Measurements from ENCODE around the gene DACT3.

DACT3 gene

GRCh38 chr19:46650445-46650844, 10.5 kb downstream of the DACT3 start:
- DNase-seq (ENCODE audit: insufficient read length, low spot score) = no peak
- no peak for FAIRE-seq
- no peak for TF ChIP-seq POU2F2 (IDR thresholded peaks at IDR 0.05; ENCODE audit: low read depth, low read length)
- TF ChIP-seq POLR2AphosphoS5 (IDR thresholded peaks at IDR 0.05; ENCODE audit: low read depth, low read length) = no peak
- TF ChIP-seq TAF1 (IDR thresholded peaks at IDR 0.05; ENCODE audit: low read depth, low read length) = no peak
- TF ChIP-seq POLR2A (IDR thresholded peaks at IDR 0.05; ENCODE audit: low read depth, low read length) = no peak
- TF ChIP-seq PAX5 (IDR thresholded peaks at IDR 0.05; ENCODE audit: insufficient read depth, low read length, severe bottlenecking) = no peak

GRCh38 chr19:46648961-46649960, 11.7 kb downstream of the DACT3 start:
- FAIRE-seq (no peak), DNase-seq (ENCODE audit: insufficient read length, low spot score) (no peak)
- no peak for TF ChIP-seq SPI1 (IDR thresholded peaks at IDR 0.05; ENCODE audit: low read depth, low read length)
- TF ChIP-seq POU2F2 (IDR thresholded peaks at IDR 0.05; ENCODE audit: low read depth, low read length) = no peak
- no peak for TF ChIP-seq TAF1 (IDR thresholded peaks at IDR 0.05; ENCODE audit: low read depth, low read length)
- no peak for TF ChIP-seq POLR2AphosphoS5 (IDR thresholded peaks at IDR 0.05; ENCODE audit: low read depth, low read length)
- TF ChIP-seq POLR2A (IDR thresholded peaks at IDR 0.05; ENCODE audit: low read depth, low read length) = no peak
- TF ChIP-seq PAX5 (IDR thresholded peaks at IDR 0.05; ENCODE audit: insufficient read depth, low read length, severe bottlenecking) = no peak

- peak; percentile 16 for FAIRE-seq
- peak; percentile 56 for DNase-seq (ENCODE audit: insufficient read length, low spot score)
- TF ChIP-seq TAF1 (IDR thresholded peaks at IDR 0.05; ENCODE audit: low read depth, low read length) = no peak
- TF ChIP-seq POU2F2 (IDR thresholded peaks at IDR 0.05; ENCODE audit: low read depth, low read length) = 0 out of 2 replicates have a peak, but pooled peaks have one; percentile 40
- TF ChIP-seq SPI1 (IDR thresholded peaks at IDR 0.05; ENCODE audit: low read depth, low read length) = peak; percentile 25; the same call in 1 of the 2 replicates
- no peak for TF ChIP-seq POLR2AphosphoS5 (IDR thresholded peaks at IDR 0.05; ENCODE audit: low read depth, low read length)
- no peak for TF ChIP-seq POLR2A (IDR thresholded peaks at IDR 0.05; ENCODE audit: low read depth, low read length)
Observed at GRCh38 chr19:46648060-46648960, 12.7 kb downstream of the DACT3 start.

- no peak for DNase-seq (ENCODE audit: insufficient read length, low spot score)
- no peak for FAIRE-seq
Observed at GRCh38 chr19:46646402-46646801, 14.6 kb downstream of the DACT3 start.

GRCh38 chr19:46644720-46645119, 16.3 kb downstream of the DACT3 start:
- no peak for DNase-seq (ENCODE audit: insufficient read length, low spot score)
- TF ChIP-seq PAX5 (IDR thresholded peaks at IDR 0.05; ENCODE audit: insufficient read depth, low read length, severe bottlenecking) = no peak
- TF ChIP-seq POU2F2 (IDR thresholded peaks at IDR 0.05; ENCODE audit: low read depth, low read length) = no peak
- TF ChIP-seq POLR2A (IDR thresholded peaks at IDR 0.05; ENCODE audit: low read depth, low read length) = no peak
- no peak for TF ChIP-seq POLR2AphosphoS5 (IDR thresholded peaks at IDR 0.05; ENCODE audit: low read depth, low read length)
- no peak for TF ChIP-seq TAF1 (IDR thresholded peaks at IDR 0.05; ENCODE audit: low read depth, low read length)
- TF ChIP-seq SPI1 (IDR thresholded peaks at IDR 0.05; ENCODE audit: low read depth, low read length) = no peak
- FAIRE-seq = no peak

More at GRCh38 chr19:46646402-46646801, 14.6 kb downstream of the DACT3 start:
- no peak for TF ChIP-seq POLR2A (IDR thresholded peaks at IDR 0.05; ENCODE audit: low read depth, low read length)
- no peak for TF ChIP-seq PAX5 (IDR thresholded peaks at IDR 0.05; ENCODE audit: insufficient read depth, low read length, severe bottlenecking)
- TF ChIP-seq POU2F2 (IDR thresholded peaks at IDR 0.05; ENCODE audit: low read depth, low read length) = no peak
- no peak for TF ChIP-seq TAF1 (IDR thresholded peaks at IDR 0.05; ENCODE audit: low read depth, low read length)
- no peak for TF ChIP-seq POLR2AphosphoS5 (IDR thresholded peaks at IDR 0.05; ENCODE audit: low read depth, low read length)
- no peak for TF ChIP-seq SPI1 (IDR thresholded peaks at IDR 0.05; ENCODE audit: low read depth, low read length)

GRCh38 chr19:46640656-46641055, 20.3 kb downstream of the DACT3 start:
- TF ChIP-seq POU2F2 (IDR thresholded peaks at IDR 0.05; ENCODE audit: low read depth, low read length) (no peak), POLR2AphosphoS5 (IDR thresholded peaks at IDR 0.05; ENCODE audit: low read depth, low read length) (no peak), POLR2A (IDR thresholded peaks at IDR 0.05; ENCODE audit: low read depth, low read length) (no peak), SPI1 (IDR thresholded peaks at IDR 0.05; ENCODE audit: low read depth, low read length) (no peak), PAX5 (IDR thresholded peaks at IDR 0.05; ENCODE audit: insufficient read depth, low read length, severe bottlenecking) (no peak), TAF1 (IDR thresholded peaks at IDR 0.05; ENCODE audit: low read depth, low read length) (no peak)
- FAIRE-seq (no peak), DNase-seq (ENCODE audit: insufficient read length, low spot score) (no peak)

- TF ChIP-seq PAX5 (IDR thresholded peaks at IDR 0.05; ENCODE audit: insufficient read depth, low read length, severe bottlenecking) = no peak
- no peak for TF ChIP-seq POU2F2 (IDR thresholded peaks at IDR 0.05; ENCODE audit: low read depth, low read length)
- no peak for TF ChIP-seq SPI1 (IDR thresholded peaks at IDR 0.05; ENCODE audit: low read depth, low read length)
- no peak for DNase-seq (ENCODE audit: insufficient read length, low spot score)
- peak; percentile 88 for FAIRE-seq
Observed at GRCh38 chr19:46639358-46640182, 21.4 kb downstream of the DACT3 start.

GRCh38 chr19:46637224-46637623, 23.8 kb downstream of the DACT3 start:
- TF ChIP-seq SPI1 (IDR thresholded peaks at IDR 0.05; ENCODE audit: low read depth, low read length) (no peak), PAX5 (IDR thresholded peaks at IDR 0.05; ENCODE audit: insufficient read depth, low read length, severe bottlenecking) (no peak), TAF1 (IDR thresholded peaks at IDR 0.05; ENCODE audit: low read depth, low read length) (no peak), POU2F2 (IDR thresholded peaks at IDR 0.05; ENCODE audit: low read depth, low read length) (no peak), POLR2A (IDR thresholded peaks at IDR 0.05; ENCODE audit: low read depth, low read length) (no peak), POLR2AphosphoS5 (IDR thresholded peaks at IDR 0.05; ENCODE audit: low read depth, low read length) (no peak)
- DNase-seq (ENCODE audit: insufficient read length, low spot score) (no peak), FAIRE-seq (peak; percentile 45)
